ENCODE measurements around the gene FCER2.

DNA sequence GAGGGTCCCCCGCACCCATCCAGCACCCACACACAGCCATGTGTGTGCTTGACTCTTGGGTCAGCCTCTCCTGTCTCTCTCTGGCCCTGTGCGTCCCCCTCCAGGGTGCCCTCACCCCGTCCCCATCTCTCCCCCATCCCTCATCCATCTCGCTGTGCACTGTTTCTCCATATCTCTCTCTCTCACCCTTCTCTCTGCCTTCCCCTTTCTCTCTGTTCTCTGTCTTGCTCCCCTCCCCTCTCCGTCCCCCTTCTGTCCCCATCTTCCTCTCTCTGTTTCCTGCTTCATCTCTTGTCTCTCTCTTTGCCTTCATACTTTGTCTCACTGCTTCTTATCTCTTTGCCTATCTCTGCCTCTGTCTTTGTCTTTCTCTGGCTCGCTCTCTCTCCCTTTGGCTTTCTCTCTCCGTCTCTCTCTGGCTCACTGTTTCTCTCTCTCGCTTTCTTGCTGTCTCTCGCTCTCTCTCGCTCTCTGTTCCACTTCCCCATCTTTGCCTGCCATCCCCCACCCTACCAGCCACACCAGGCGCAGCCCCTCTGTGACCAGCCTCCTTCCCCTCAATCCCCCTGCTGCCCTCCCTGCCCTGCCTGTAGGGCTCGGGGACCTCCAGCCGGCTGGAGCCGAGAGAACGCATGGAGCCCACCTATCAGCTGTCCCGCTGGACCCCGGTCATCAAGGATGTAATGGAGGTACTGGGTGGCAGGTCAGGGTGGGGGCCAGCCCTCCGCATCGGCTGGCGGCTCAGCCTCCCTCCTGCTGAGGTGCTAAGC lies 56.1 kb downstream of the FCER2 start:
- no peak for TF ChIP-seq FOXA1 (IDR thresholded peaks at IDR 0.05)
- TF ChIP-seq, protein P1, sequence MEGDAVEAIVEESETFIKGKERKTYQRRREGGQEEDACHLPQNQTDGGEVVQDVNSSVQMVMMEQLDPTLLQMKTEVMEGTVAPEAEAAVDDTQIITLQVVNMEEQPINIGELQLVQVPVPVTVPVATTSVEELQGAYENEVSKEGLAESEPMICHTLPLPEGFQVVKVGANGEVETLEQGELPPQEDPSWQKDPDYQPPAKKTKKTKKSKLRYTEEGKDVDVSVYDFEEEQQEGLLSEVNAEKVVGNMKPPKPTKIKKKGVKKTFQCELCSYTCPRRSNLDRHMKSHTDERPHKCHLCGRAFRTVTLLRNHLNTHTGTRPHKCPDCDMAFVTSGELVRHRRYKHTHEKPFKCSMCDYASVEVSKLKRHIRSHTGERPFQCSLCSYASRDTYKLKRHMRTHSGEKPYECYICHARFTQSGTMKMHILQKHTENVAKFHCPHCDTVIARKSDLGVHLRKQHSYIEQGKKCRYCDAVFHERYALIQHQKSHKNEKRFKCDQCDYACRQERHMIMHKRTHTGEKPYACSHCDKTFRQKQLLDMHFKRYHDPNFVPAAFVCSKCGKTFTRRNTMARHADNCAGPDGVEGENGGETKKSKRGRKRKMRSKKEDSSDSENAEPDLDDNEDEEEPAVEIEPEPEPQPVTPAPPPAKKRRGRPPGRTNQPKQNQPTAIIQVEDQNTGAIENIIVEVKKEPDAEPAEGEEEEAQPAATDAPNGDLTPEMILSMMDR (IDR thresholded peaks at IDR 0.05; ENCODE audit: low read depth, low read length, missing input control) = no peak
- no peak for TF ChIP-seq EGR1 (IDR thresholded peaks at IDR 0.05; ENCODE audit: low read depth in 2 of 2)
- TF ChIP-seq, protein P2, sequence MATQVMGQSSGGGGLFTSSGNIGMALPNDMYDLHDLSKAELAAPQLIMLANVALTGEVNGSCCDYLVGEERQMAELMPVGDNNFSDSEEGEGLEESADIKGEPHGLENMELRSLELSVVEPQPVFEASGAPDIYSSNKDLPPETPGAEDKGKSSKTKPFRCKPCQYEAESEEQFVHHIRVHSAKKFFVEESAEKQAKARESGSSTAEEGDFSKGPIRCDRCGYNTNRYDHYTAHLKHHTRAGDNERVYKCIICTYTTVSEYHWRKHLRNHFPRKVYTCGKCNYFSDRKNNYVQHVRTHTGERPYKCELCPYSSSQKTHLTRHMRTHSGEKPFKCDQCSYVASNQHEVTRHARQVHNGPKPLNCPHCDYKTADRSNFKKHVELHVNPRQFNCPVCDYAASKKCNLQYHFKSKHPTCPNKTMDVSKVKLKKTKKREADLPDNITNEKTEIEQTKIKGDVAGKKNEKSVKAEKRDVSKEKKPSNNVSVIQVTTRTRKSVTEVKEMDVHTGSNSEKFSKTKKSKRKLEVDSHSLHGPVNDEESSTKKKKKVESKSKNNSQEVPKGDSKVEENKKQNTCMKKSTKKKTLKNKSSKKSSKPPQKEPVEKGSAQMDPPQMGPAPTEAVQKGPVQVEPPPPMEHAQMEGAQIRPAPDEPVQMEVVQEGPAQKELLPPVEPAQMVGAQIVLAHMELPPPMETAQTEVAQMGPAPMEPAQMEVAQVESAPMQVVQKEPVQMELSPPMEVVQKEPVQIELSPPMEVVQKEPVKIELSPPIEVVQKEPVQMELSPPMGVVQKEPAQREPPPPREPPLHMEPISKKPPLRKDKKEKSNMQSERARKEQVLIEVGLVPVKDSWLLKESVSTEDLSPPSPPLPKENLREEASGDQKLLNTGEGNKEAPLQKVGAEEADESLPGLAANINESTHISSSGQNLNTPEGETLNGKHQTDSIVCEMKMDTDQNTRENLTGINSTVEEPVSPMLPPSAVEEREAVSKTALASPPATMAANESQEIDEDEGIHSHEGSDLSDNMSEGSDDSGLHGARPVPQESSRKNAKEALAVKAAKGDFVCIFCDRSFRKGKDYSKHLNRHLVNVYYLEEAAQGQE (IDR thresholded peaks at IDR 0.05) = no peak
- TF ChIP-seq, protein P3, sequence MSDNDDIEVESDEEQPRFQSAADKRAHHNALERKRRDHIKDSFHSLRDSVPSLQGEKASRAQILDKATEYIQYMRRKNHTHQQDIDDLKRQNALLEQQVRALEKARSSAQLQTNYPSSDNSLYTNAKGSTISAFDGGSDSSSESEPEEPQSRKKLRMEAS (IDR thresholded peaks at IDR 0.05) = no peak
- TF ChIP-seq, protein P4, sequence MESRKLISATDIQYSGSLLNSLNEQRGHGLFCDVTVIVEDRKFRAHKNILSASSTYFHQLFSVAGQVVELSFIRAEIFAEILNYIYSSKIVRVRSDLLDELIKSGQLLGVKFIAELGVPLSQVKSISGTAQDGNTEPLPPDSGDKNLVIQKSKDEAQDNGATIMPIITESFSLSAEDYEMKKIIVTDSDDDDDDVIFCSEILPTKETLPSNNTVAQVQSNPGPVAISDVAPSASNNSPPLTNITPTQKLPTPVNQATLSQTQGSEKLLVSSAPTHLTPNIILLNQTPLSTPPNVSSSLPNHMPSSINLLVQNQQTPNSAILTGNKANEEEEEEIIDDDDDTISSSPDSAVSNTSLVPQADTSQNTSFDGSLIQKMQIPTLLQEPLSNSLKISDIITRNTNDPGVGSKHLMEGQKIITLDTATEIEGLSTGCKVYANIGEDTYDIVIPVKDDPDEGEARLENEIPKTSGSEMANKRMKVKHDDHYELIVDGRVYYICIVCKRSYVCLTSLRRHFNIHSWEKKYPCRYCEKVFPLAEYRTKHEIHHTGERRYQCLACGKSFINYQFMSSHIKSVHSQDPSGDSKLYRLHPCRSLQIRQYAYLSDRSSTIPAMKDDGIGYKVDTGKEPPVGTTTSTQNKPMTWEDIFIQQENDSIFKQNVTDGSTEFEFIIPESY (IDR thresholded peaks at IDR 0.05) = no peak

Measured in liver (tissue), 3 donors.